Measurements from ENCODE around the gene RBM43.

- TF ChIP-seq CTCF (conservative IDR thresholded peaks at IDR 0.05 in 1 of 2, IDR thresholded peaks at IDR 0.05 in 1 of 2; ENCODE audit: low read depth in 1 of 2, low read length in 2 of 2) (no peak), EZH2 (IDR thresholded peaks at IDR 0.05; ENCODE audit: low read length, missing control alignments) (no peak)
These were observed 21.2 kb downstream of the RBM43 start for GRCh38 chr2:151240433-151240832.
